Activated CD4-positive, alpha-beta T cell treated with anti-CD3 and anti-CD28 coated beads for 36 hours (primary cell): Measurements from ENCODE around the gene CBFA2T2. TPM values are rescaled to one million over a fixed set of nuclear protein-coding genes. Genes with fewer than 3 reads are reported as not detected.

Source experiments
- ATAC-seq: fragments of 200-7000 bp; cut with Tn5 transposase; one replicate; pipeline ENCODE4 v1.10.0; 2021; ENCODE audit warnings: mild to moderate bottlenecking, moderate library complexity
- CTCF ChIA-PET: fragments of 350-600 bp; sonication (Branson Sonifier 250); formaldehyde crosslinking; loops from one replicate; lab custom pipeline; 2021; ENCODE audit warnings: antibody characterized with exemption; lab: Charles Lee
- POLR2A ChIA-PET: fragments of 350-600 bp; sonication (Branson Sonifier 250); formaldehyde crosslinking; loops from one replicate; lab custom pipeline; 2021; ENCODE audit warnings: antibody characterized with exemption, inconsistent platforms; lab: Charles Lee
- DNase-seq: peaks from one replicate; pipeline ENCODE4 v3.0.0-alpha.2; 2020
- H3K27ac Mint-ChIP-seq: one replicate; pipeline ENCODE4 v1.8.0; 2021; ENCODE audit warnings: mixed read lengths
- H3K27me3 Mint-ChIP-seq: one replicate; pipeline ENCODE4 v1.8.0; 2021; ENCODE audit warnings: mixed read lengths
- H3K36me3 Mint-ChIP-seq: one replicate; pipeline ENCODE4 v1.8.0; 2021; ENCODE audit warnings: low read depth, mixed read lengths
- H3K4me1 Mint-ChIP-seq: one replicate; pipeline ENCODE4 v1.8.0; 2021; ENCODE audit warnings: mixed read lengths
- H3K4me3 Mint-ChIP-seq: one replicate; pipeline ENCODE4 v1.8.0; 2021; ENCODE audit warnings: mild to moderate bottlenecking, moderate library complexity, mixed read lengths
- H3K9me3 Mint-ChIP-seq: one replicate; pipeline ENCODE4 v1.8.0; 2021; ENCODE audit warnings: low read depth, mixed read lengths
- intact Hi-C, 2 experiments: fragments of 100-400 bp; cut with DNase I in 1 of 2; cut with micrococcal nuclease in 1 of 2; formaldehyde crosslinking; loops; one replicate each; pipeline versions ENCODE4 v1.14.2 to v1.15.1; 2022 to 2024; cut with DNase I, micrococcal nuclease
- total RNA-seq, 2 experiments: library from RNA; stranded (reverse); gene quantifications; one replicate each; pipeline ENCODE4 v1.2.3, GENCODE V29; 2021

Gene CBFA2T2
- total RNA-seq, 2 experiments from 2014 or later: 10.9 to 12.9 TPM

DNA sequence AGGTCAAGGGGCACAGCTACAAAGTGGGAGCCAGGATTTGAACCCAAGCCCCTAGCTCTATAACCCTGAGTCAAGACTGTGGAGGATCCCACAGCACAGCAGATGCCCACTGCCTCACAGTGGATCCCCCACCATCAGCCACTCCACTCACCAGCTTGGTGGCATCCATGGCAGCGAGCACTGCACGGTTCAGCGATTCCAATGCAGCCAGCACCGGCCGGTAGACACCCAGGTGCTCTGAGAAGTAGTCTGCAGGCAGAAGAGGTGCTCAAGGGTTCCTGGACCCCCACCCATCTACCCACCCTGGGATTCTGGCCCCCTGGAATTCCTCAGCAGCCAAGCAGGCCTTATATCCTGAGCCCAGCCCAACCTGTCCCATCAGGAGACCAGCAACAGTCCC lies 179.3 kb downstream of the CBFA2T2 start:
- ChIA-PET POLR2A (no interaction called here), CTCF (interaction anchor here (0.6 to 9.8 kb wide), 8 partner anchors 12 to 232 kb away, joined by 3 to 91 read pairs (median 8); partner anchors contain the start of genes PXMP4 and SNTA1)
- H3K36me3 Mint-ChIP-seq: peaks cover 5% of the 10 kb centered on the region
- no peak overlapping the region for H3K27ac Mint-ChIP-seq
- no peak for ATAC-seq
- H3K27me3 Mint-ChIP-seq: no peaks in the 10 kb centered on the region
- intact Hi-C loops: loop anchor here (5.0 to 10.0 kb wide), 4 partner anchors 63 to 323 kb away; partner anchors contain the start of genes RALY (in 1 of the 2), SNTA1 (in 1 of the 2) and ZNF341 (in 1 of the 2)
- DNase-seq: no peak
- H3K4me1 Mint-ChIP-seq: peaks cover 36% of the 10 kb centered on the region
- H3K9me3 Mint-ChIP-seq: no peaks in the 10 kb centered on the region
- no peak overlapping the region for H3K4me3 Mint-ChIP-seq

DNA sequence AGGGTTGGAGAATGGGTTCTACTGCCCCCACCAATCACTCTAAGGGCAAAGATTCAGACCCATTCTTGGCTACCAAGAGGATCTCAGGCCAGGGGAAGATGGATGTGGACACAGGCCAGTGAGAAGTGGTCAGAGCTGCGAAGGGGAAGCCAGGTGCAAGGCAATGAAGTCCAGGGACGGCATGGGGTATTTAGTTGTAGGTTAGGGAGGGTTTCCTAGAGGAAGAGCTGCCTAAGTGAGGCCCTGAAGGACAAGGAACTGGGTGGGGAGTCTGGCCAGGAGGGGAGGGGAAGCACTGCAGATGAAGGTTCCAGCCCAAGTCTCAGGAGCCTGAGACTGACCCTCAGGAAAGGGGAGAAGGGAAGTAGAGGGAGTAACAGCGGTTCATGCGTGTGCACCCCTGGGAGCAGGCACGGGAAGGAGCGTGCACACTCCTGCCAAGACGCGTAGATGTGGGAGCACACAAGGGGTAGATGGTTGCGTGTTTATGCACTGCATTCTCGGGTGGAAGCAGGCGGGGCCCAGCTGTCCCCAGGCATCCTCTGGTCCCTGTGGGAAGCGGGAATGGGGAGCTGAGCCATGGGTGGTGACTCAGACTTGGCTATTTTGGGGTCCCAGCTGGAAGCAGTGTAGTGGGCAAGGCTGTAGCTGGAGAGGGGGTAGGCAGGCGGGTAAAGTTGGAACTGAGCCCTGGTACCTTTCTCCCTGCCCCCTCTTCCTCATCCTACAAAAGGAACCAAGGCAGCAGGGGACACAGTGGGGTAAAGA lies 180.2 kb downstream of the CBFA2T2 start:
- intact Hi-C loops: loop anchor here (5.0 to 10.0 kb wide), 4 partner anchors 62 to 322 kb away; partner anchors contain the start of genes RALY (in 1 of the 2), SNTA1 (in 1 of the 2) and ZNF341 (in 1 of the 2)
- no peak for ATAC-seq

DNA sequence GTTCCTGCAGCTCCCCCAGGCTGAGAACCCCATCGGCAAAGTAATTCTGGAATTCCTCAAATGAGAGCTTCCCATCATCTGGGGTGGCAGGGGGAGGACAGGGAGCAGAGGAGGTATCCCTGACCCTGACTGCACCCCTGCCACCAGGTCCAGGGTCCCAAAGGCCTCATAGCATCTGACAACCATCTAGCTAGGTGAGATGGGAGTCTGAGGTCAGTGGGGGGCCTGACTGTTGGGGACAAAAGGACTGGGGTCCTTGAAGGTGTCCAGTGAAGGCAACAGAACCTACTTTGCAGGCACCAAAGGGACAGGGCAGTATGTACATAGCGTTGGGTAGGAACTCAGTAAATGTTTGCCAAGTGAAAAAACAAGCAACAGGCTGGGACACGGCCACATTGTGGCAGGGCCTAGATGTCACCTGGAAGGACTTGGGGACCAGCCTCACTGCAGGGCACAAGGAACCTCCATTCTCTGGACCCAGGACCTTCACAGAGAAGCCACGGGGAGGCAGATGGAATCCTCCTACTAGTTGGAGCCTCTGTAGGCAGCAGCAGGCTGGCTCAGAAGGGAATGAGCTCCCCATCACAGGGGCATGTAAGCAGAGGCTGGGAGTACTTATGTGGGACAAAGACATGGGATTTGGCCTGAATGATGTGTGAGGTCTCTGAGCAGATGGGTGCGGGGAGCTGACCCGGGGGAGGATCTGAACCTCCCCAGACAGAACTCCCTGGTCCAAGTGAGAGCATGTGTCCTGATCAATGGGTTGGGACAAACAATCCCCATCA lies 181.0 kb downstream of the CBFA2T2 start:
- POLR2A ChIA-PET: interaction anchor here (0.5 kb wide), 1 partner anchor 302 kb away, joined by 8 read pairs; no protein-coding TSS in a partner anchor
- H3K9me3 Mint-ChIP-seq: no peaks in the 10 kb centered on the region
- CTCF ChIA-PET: interaction anchor here (0.6 to 9.8 kb wide), 3 partner anchors 11 to 226 kb away, joined by 3 to 91 read pairs (median 3); no protein-coding TSS in a partner anchor
- no peak overlapping the region for H3K27ac Mint-ChIP-seq
- H3K4me1 Mint-ChIP-seq: peaks cover 32% of the 10 kb centered on the region
- DNase-seq (no peak), ATAC-seq (no peak)
- H3K36me3 Mint-ChIP-seq: peaks cover 11% of the 10 kb centered on the region
- H3K4me3 Mint-ChIP-seq: no peak overlapping the region
- intact Hi-C loops: no loop called here
- H3K27me3 Mint-ChIP-seq: no peaks in the 10 kb centered on the region

More for the DNA sequence above, 180.2 kb downstream of the CBFA2T2 start:
- Mint-ChIP-seq H3K4me1 (peaks cover 32% of the 10 kb centered on the region), H3K27ac (no peak overlapping the region), H3K36me3 (peaks cover 8% of the 10 kb centered on the region), H3K9me3 (no peaks in the 10 kb centered on the region), H3K27me3 (no peaks in the 10 kb centered on the region), H3K4me3 (no peak overlapping the region)
- POLR2A ChIA-PET: no interaction called here
- no peak for DNase-seq
- CTCF ChIA-PET: interaction anchor here (2.6 to 9.8 kb wide), 3 partner anchors 11 to 212 kb away, joined by 10 to 91 read pairs (median 19); no protein-coding TSS in a partner anchor

DNA sequence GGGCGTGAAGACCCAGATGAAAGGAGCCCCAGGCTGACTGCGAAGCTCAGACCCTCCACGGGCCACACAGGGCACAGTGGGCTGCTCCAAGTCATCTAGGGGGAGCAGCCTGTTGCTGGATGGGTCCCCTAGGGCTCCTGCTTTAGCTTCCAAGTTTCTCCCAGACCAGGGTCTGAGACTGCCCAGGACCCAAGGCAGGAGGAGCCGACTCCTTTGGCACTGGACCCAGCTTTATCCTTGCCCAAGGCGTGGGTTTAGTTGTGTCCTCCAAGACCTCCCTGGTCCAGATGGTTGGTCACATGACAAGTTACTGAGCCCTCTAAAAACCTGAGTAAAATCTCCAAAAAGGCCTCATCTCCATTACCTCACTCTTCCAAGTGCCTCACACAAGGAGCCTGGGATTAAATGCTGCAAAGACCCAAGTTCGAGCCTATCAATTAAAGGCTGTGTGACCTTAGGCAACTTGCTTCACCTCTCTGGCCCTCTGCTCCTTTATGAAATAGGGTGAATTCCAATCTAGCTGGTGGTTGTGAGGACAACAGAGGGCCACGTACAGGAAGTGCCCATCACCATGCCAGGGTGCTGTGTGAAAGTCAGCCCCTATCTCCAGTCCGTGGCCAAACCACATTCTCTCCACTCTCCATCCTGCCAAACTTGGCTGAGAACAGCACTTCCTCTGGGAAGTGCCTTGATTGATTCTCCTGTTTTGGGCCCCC lies 181.8 kb downstream of the CBFA2T2 start:
- CTCF ChIA-PET: interaction anchor here (9.8 kb wide), 1 partner anchor 10 kb away, joined by 91 read pairs; no protein-coding TSS in a partner anchor
- intact Hi-C loops: no loop called here
- Mint-ChIP-seq H3K4me3 (no peak overlapping the region), H3K27me3 (no peaks in the 10 kb centered on the region), H3K4me1 (peaks cover 25% of the 10 kb centered on the region), H3K9me3 (no peaks in the 10 kb centered on the region), H3K36me3 (peaks cover 13% of the 10 kb centered on the region), H3K27ac (no peak overlapping the region)
- POLR2A ChIA-PET: interaction anchor here (0.5 to 1.5 kb wide), 3 partner anchors 7 to 303 kb away, joined by 3 to 8 read pairs (median 4); partner anchors contain the start of gene PXMP4
- ATAC-seq (no peak), DNase-seq (no peak)

DNA sequence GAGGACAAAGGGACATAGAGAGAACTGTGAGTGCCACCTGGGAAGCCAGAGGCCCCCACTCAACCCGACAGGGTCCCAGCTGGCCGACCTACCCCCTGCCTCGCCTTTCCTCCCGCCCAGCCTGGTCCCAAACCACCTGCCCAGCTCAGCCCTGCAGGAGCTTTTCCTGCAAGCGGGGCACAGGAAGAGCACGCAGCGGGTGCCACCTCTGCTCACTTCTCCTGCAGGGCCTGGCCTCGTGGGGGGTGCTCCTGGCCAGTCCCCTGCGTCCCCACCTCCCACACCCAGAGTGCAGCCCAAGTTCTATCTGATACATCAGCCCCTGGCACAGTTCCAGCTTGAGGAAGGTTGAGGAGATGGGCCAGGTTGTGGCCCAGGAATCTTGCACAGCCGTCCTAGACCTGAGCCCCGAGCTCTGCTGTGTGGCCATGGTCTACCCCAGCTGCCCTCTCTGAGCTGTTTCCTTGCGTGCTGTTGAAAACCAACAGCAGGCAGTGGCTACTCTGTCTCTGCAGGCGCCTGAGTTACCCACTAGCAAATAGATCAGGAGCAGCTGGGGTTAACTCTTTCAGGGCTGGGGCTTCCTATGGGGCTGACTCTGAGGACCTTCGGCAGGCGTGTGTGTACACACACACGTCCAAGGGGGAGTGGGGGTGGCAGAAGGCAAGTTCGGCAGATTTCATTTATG lies 182.7 kb downstream of the CBFA2T2 start:
- CTCF ChIA-PET: no interaction called here

DNA sequence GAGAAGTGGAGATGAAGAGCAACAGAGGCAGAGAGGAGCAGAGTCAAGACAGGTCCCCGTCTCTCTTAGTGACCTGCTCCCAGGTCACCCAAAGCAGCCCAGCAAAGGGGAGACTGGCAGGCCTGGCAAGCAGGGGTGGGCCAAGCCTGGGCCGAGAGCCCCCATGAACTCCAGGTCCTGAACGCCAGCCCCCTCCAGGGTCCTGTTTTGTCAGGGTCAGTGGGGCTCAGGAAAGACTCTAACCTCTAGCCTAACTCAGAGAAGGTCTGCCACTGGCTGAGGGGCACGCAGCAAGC lies 183.2 kb downstream of the CBFA2T2 start:
- ATAC-seq: no peak
- Mint-ChIP-seq H3K27me3 (no peaks in the 10 kb centered on the region), H3K27ac (no peak overlapping the region), H3K36me3 (peaks cover 21% of the 10 kb centered on the region), H3K4me1 (peaks cover 32% of the 10 kb centered on the region), H3K9me3 (no peaks in the 10 kb centered on the region), H3K4me3 (peak overlapping the region; percentile 79)
- DNase-seq: no peak
- POLR2A ChIA-PET: interaction anchor here (0.6 to 1.5 kb wide), 3 partner anchors 9 to 47 kb away, joined by 3 to 4 read pairs (median 4); partner anchors contain the start of gene PXMP4
- intact Hi-C loops: no loop called here
- CTCF ChIA-PET: no interaction called here

More for the DNA sequence above, 182.7 kb downstream of the CBFA2T2 start:
- ATAC-seq (no peak), DNase-seq (no peak)
- Mint-ChIP-seq H3K9me3 (no peaks in the 10 kb centered on the region), H3K4me1 (peaks cover 29% of the 10 kb centered on the region), H3K27me3 (no peaks in the 10 kb centered on the region), H3K27ac (no peak overlapping the region), H3K36me3 (peaks cover 19% of the 10 kb centered on the region), H3K4me3 (peak overlapping the region; percentile 79)
- intact Hi-C loops: no loop called here
- POLR2A ChIA-PET: interaction anchor here (1.4 to 1.5 kb wide), 2 partner anchors 8 to 48 kb away, joined by 3 to 4 read pairs; partner anchors contain the start of gene PXMP4

DNA sequence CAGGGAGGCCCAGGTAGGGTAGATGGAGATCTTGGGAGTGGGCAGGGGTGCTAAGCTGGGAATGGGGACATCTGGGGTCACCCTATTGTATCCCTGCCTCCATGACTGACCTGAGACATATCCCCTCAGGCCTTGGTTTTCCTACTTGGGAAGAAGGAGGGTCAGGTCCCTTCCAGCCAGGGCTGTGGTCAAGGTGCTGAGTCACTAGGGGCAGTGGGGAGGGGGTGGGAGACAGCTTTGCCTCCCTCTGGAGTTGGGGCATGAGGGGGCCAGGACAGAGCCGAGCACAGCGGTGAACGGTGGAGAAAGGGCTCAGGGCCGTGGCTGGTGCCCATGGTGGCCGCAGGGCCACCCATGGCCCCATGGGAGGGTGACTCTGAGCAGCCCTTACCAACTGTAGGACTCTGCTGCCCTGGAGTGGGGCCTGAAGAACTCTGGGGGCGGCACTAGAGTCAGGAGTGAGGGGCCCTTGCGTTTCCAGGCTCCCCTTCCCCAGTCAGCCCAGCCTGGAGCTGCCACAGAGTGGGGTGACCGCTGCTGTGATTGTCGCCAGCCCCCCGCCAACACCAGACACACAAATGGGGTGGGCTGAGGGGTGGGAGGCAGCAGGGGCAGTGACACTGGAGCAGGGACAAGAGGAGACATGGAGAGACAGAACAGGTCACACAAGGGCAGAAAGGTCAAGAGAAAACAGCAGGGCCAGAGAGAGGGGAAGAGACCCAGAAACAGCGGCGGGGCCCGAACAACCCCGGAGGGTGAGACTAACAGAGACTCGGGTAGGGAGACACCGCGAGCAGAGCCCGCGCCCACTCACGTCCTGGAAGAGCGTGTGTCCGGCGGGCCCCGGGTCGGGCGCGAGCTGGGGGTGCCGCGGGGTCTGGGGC lies 183.8 kb downstream of the CBFA2T2 start:
- Mint-ChIP-seq H3K36me3 (peaks cover 19% of the 10 kb centered on the region), H3K27me3 (no peaks in the 10 kb centered on the region), H3K9me3 (no peaks in the 10 kb centered on the region), H3K27ac (peak overlapping the region; percentile 76), H3K4me1 (peaks cover 33% of the 10 kb centered on the region), H3K4me3 (peak overlapping the region; percentile 79)
- ChIA-PET CTCF (no interaction called here), POLR2A (interaction anchor here (0.6 to 1.5 kb wide), 3 partner anchors 9 to 47 kb away, joined by 3 to 4 read pairs (median 4); partner anchors contain the start of gene PXMP4)
- peak; percentile 46 for DNase-seq
- ATAC-seq: peak; percentile 52
- intact Hi-C loops: loop anchor here in 1 of 2 experiments (1.0 kb wide), 1 partner anchor 13 kb away; the partner anchor contains the start of gene E2F1

DNA sequence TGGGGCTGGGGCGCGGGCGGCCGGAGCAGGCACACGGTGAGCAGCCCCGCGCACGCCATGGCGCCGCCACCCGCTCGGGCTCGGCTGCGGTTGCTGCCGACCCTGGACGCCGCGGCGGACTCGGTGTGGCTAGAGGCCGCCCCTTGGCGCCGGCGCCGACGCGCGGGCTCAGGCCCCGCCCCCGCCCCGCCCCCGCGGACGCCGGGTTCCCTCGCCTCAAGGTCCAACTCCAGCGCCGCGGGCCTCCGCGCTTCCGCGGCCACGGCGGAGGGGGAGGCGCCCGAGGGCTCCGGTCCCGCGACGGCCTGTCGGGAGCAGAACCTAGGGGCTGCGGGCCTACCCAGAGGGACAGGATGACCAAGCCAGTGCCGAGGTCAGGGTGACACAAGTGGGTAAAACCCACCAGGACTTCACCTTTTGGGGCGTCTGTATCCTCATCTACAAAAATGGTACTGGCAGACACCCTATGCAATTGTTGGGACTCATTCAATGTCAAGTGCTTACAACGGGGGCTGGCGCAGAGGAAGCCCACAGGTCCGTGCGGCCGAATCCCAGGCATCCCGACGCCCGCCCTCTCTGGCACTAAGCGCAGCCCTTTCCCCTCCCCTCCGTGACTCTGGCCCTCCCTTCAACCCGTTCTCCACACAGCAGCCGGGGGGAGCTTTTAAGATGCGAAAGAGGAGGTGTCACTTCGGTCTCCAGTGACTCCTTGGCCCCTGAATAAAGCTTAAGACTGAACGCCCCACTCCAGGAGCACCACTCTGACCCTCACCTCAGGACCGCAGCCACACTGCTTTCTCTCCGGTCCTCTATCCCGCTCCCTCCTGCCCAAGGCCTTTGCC lies 184.6 kb downstream of the CBFA2T2 start, which contains the start of gene NECAB3:
NECAB3 (minus strand) TSS at position 135 of the 842 bp plus-strand sequence; CDS start at position 59, 76 bp downstream.
- ChIA-PET CTCF (interaction anchor here (0.6 to 2.1 kb wide), 3 partner anchors 7 to 1118 kb away, joined by 4 to 10 read pairs (median 6); partner anchors contain the start of gene ACTL10), POLR2A (interaction anchor here (0.6 kb wide), 1 partner anchor 17 kb away, joined by 4 read pairs; no protein-coding TSS in a partner anchor)
- peaks cover 42% of the 10 kb centered on the region for H3K4me1 Mint-ChIP-seq
- peak; percentile 74 for DNase-seq
- peaks cover 26% of the 10 kb centered on the region for H3K36me3 Mint-ChIP-seq
- ATAC-seq: peak; percentile 69
- intact Hi-C loops: loop anchor here in 1 of 2 experiments (1.0 kb wide), 1 partner anchor 12 kb away; the partner anchor contains the start of gene E2F1
- peak within 1 kb of the TSS; percentile 76 for H3K27ac Mint-ChIP-seq
- no peaks in the 10 kb centered on the region for H3K9me3 Mint-ChIP-seq
- H3K4me3 Mint-ChIP-seq: peak within 1 kb of the TSS; percentile 79
- no peaks in the 10 kb centered on the region for H3K27me3 Mint-ChIP-seq
